Activated CD4-positive, alpha-beta T cell treated with anti-CD3 and anti-CD28 coated beads, Interleukin-2, Interleukin-6, amounts not matched to agents 100 ng/mL and 50 ng/mL, durations not matched to agents 16 hours and 8 hours (primary cell): ENCODE results near the gene IQCE.
"Not testable (repeated sequence)": the region's sequence is repeated elsewhere in the genome, so short reads cannot be mapped to it uniquely, and the experiment has no call there.

Experiments used
- DNase-seq: peaks from one replicate; pipeline ENCODE4 v3.0.0-alpha.2; 2020

The IQCE gene

GRCh38 chr7:2554661-2555111 lies 4.1 kb upstream of the IQCE start:
- DNase-seq: no peak

DNA sequence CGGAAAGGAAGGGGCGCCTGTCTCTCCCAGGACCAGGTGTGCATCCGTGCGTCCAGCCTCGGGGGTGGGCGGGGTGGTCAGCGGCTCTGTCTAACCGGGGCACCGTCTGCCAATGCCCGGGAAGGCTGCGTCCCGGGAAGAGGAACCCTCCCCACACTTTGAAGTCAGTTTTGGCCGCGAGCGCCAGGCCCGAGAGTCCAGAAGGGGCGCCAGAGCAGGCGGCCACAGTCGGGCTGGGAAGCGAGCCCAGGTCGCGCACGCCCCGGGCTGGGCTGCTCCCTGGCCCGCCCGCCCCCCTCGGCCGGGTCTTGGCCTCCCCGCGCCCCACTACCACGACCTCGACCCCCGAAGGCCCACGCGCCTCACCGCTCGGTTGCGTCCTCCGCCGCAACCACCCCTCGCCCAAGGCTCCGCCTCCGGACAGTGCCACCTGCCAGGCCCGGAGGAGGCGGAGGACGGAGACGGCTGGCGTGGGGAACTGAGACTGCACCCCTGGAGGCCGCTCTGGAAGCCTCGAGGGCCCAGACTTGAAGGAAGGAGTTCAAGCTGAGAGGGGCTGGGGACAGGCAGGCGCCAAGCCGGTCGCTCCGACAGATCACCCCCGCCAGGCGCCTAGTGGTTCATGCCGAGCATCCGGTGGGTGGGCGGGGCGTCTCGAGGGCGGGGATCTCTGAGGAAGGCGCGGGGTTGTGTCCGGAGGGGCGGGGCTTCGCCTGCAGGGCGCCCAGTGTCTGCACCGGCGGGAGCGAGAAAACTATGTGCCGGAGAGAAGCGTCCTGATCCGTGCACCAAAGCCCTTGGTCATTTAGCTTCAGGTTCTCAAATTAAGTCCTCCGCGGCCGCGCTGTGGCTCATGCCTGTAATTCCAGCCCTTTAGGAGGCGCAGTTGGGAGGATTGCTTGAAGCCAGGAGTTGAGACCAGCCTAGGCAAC lies 3.4 kb upstream of the IQCE start, which contains the start of gene BRAT1:
BRAT1 (minus strand) TSS at position 404 of the 932 bp plus-strand sequence. CDS start 1,093 bp downstream, outside the sequence.
- DNase-seq: peak; percentile 96

- DNase-seq: peak; percentile 42
Observed at GRCh38 chr7:2559283-2559950, 638 bp downstream of the IQCE start.

- not testable (repeated sequence) for DNase-seq
Observed at GRCh38 chr7:2563955-2564354, 5.2 kb downstream of the IQCE start.

DNA sequence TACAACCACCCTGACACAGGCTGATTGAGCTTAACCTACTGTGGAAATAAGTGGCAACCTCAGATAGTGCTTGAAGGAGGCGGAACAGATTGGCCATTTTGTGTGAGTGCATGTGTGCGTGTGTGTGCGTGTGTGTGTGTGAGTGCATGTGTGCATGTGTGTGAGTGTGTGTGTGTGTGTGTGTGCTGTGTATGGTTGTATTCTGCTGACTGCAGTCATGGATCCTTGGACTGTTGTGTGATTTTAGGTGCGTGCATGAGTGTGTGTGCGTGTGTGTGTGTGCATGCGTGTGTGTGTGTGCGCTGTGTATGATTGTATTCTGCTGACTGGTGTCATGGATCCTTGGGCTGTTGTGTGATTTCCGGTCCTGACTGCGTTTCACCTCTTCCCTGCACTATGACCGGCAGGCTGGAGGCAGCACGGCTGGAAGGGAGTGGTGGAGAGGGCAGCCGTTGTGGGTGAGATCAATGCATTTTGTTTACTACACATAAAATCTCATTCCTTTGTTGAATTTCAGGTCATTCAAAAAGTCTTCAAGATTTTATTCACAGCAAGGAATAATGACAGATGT lies 6.3 kb downstream of the IQCE start:
- DNase-seq: no peak

DNA sequence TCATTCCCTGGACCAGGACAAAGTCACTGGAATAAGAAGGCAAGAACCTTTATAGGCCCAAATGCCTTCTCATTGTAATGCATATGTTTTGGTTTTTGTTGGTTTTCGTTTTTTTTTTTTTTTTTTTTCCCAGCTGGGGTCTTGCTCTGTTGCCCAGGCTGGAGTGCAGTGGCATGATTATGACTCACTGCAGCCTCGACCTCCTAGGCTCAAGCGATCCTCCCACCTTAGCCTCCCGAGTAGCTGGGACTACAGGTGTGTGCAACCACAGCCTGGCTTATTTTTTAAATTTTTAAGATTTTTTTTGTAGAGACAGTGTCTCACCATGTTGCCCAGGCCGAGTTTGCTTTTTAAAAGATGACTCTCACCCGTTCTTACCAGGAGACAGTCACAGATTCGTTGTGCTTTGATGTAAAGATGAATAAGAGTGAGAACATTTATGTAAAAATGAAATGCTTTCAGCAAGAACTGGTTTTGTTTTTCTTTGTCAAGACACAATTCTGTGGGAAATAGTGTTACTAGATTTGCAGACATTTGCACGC lies 7.6 kb downstream of the IQCE start:
- DNase-seq: no peak

DNA sequence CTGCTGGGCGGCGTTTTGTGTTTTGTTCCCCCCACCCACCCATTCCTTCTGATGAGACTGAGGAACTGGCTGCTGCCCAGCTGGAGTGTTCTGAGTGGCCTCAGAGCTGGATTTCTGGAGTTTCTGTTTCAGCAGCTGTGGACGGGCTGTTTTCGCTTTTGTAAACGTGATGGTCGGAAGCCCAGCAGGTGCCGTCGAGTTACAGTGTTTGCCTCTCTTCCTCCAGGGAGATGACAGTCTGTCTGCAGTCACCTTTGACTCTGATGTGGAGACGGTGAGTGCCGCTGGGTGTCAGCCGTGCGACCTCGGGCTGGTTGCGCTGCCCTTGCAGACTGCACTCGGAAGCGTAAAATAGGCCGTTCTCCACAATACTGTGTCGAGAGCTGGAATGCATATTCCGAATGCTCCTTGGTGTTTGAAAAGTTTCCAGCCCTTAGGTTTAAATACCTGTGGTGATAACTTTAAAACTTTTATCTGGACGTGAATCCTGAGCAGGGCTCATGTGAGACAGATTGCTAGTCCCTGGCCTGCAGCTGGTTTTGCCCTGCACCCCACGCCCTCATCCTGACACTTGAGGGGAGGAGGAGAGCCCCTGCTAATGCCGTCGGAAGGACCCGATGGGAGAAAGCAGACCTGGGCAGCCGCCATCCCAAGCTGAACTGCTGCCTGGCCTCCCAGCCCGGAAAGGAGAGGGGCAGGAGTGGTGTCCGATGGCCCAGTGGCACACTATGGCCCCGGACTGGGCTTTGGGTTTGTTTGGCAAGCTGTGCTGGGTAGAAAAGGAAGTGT lies 8.3 kb downstream of the IQCE start:
- no peak for DNase-seq

- no peak for DNase-seq
Observed at GRCh38 chr7:2567679-2568278, 9.0 kb downstream of the IQCE start.

GRCh38 chr7:2568521-2569223 lies 9.9 kb downstream of the IQCE start:
- no peak for DNase-seq

DNA sequence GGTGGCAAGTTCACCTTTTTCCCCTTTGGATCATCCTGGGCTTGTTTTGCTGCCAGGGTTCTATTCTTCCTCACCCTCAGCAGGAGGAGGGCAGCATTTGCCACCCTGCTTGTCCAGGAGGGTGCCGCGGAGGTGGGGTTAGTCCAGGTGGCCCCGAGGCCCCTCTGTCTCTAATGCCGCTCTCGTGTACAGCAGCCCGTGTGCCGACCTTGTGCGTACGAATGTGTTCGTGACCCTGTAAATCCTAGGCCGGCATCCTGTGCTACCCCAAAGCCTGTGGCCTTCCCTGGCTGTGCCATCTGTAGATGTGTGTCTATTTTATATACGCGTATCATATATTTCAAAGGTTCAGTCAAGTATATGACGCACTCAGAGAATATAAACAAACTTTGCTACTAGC lies 10.6 kb downstream of the IQCE start:
- DNase-seq: no peak

DNA sequence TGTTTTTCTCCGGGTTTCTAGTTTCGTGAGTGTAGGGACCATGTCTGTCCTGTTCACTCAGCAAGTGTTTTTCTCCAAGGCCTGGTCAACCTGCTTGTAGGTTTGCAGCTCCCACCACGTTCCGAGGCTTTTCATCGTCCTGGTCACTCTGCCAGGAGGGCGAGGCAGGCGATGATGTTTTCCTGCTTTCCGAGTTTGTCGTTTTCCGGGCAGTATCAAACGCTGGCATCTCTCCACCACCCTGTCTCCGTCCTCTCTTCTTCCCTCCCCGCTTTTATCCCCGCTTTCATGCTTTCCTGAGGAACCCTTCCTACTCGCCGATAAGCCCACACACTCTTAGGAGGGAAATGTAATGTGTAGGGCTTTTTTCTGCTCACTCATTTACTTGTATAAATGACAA lies 11.2 kb downstream of the IQCE start:
- DNase-seq: no peak

DNA sequence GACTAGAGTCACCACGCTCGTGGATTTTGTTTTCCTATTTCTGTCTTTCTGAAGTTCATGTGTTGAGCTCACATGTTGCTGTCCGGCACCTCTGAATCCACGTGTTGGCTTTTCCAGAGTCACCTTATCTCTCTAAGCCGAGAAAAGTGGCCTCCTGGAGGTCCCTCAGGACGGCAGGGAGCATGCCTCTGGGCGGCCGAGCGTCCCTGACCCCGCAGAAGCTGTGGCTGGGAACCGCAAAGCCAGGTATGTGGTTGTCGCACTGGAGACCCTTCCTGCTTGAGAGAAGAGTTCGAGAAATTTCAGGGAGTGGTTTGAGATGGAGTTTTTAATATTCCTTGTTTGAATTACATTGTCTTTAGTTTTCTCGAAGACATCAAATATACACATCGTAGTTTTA lies 12.6 kb downstream of the IQCE start:
- DNase-seq: no peak

DNA sequence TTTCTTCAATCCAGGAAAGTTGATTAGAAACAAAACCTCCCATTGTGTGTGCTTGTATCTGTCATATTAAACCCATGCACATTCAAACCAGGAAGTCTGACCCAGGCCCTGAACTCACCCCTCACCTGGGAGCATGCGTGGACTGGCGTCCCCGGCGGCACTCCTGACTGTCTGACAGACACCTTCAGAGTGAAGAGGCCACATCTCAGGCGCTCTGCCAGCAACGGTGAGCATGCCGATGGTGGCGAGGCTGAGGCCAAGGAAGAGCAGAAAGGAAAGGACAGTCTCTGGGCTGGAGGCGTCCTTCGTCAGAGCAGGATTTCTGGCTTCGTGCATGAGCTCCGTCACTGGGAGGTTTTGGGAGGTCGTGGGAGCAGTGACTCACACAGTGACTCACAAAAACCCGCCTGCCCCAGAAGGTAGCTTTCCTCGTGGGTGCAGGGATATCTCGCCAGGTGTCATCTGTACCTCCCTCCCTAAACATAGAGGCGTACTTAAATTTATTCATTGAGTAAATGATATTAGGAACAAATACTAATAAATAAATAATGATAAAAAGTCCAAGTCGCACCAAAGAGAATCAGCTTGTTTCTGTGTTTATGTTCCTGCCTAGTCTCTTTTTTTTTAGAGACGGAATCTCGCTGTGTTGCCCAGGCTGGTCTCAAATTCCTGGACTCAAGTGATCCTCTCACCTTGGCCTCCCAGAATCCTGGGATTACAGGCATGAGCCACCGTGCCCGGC lies 13.5 kb downstream of the IQCE start:
- no peak for DNase-seq

- DNase-seq: no peak
Observed at GRCh38 chr7:2573761-2574160, 15.0 kb downstream of the IQCE start.

DNA sequence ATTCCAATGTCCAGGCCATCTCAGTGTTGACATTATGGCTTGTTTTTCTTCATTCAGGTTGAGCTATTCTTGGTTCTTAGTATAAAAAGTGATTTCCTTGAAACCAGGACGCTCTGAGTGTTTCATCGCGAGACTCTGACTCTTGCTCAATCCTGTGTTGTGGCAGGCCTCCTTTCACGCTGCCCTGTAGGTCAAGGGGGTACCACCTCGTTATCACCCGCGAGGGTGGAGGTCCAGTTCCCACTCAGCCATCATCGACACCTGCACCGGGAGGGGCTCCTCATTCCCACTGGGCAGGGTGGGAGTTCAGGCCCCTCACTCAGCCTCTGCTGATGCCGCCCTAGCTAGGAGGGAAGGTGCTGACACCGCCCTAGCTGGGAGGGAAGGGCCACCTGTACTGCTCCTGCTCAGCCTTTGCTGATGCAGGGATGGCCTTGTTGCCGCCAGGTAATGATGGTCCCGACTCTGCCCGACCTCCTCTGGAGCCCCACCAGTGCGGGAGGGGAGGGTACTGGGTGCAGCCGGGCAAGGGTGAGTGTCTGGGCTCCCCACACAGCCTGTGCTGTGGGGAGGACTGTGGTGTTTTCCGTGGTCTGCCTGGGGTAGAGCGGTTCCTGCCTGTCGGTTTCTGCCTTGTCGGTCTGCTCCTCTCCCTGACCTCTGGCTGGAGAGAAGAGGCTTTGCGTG lies 16.4 kb downstream of the IQCE start:
- no peak for DNase-seq

GRCh38 chr7:2575733-2576340 lies 17.1 kb downstream of the IQCE start:
- DNase-seq: no peak

DNA sequence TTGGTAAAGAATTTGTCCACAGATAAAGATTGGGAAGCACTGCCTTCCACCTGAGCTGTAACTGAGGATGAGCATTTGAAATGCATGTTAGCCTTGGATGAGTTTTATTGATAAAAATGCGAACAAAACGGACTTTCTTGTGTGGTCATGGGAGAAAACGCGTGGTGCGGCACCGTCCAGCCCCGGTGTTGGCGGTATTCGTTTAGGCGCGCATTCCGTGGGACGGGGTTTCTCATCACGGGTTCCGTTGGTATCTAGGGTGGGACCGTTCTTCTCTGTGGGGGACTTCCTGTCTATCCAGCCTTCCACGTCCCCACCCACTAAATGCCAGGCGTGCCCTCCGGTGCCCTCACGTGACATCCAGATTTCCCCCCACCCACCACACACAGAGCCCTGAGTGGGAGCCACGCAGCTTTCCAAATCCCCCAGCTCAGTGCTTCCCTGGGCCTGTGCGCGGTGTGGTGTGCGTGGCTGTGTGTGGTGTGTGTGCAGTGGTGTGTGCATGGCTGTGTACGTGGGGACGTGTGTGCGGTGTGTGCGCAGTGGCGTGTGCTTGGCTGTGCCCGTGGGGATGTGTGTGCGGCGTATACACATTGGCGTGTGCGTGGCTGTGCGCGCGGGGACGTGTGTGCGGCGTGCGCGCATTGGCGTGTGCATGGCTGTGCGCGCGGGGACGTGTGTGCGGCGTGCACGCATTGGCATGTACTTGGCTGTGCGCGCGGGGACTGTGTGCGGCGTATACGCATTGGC lies 18.1 kb downstream of the IQCE start:
- DNase-seq: no peak

DNA sequence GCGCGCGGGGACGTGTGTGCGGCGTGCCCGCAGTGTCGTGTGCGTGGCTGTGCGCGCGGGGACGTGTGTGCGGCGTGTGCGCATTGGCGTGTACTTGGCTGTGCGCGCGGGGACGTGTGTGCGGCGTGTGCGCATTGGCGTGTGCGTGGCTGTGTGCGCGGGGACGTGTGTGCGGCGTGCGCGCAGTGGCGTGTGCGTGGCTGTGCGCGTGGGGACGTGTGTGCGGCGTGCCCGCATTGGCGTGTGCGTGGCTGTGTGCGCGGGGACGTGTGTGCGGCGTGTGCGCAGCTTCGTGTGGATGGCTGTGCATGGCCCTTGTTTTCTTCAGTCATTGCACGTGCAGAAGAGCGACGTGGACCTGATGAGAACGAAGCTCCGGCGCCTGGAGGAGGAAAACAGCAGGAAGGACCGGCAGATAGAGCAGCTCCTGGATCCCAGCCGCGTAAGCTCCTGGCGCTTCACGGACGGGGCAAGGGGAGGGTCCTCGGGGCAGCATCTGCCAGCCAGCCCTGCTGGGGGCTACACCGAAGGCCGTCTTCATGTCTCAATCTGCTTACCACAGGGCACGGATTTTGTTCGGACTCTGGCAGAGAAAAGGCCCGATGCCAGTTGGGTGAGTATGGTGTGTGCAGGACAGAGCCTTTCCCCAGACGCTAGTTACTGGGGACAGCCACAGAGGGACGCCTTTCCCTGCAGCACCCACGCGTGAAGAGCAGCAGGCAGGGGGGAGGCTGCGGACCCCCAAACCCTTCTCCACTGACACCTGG lies 19.3 kb downstream of the IQCE start:
- no peak for DNase-seq
